ENCODE data around the gene TRIM34.
"Not testable (repeated sequence)": the region's sequence is repeated elsewhere in the genome, so short reads cannot be mapped to it uniquely, and the experiment has no call there.

The TRIM34 gene

DNA sequence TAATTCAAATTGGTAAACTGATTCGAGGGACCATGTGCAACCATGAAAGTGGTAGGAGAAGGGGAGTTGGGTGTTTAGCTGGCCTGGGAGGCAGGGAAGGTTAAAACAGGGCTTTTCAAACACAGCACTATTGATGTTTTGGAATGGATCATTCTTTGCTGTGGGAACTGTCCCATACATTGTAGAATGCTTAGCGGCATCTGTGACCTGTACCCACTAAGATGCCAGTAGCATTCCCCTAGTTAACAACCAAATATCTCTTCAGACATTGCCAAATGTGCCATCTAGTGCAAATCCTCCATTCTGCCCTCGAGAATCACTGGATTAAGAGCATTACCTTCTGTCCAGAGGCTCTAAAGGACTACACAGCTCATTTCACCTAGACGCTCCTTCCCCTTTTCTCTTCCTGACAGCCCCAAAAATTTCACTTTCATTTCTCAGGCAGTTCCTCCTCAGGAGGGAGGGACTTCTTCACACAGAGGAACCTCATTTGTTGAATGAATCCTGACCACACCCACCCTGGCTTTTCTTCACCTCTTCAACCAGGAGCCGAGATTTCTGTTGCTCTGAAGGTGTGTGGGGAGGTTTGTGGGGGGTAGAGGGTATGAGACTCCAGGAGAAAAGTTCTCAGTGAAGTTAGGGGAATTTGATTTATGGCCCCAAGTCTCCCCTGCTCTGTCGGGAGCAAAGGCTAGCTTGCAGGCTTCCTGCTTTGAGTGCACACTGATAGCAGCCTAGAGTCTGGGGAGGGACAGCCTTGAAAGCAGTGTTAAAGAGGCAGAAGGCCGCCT, at the start of gene TRIM34:
Gene TRIM34, plus strand, starts transcription at position 513 of the 791 bp plus-strand sequence. CDS start 7,331 bp downstream, outside the sequence.
- DNase-seq (ENCODE audit: low read depth), result peak; percentile 46

DNA sequence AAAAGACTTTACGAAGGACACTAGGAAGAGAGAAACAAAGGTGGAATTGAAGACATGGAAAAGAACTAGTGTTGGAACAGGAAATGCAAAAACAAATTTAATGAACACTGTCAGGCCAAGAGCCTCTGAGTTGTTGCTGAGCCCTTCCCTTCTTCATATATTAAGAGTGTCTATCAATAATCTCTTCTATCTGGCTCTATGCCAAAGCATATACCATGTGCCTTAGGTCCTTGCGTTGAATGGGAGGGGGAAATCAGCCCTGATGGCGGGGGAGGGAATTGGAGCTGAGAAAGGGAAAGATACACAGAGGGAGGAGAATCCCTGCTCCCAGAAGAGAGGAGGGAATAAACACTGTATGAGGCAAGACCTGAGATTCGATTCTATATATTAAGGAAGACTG, 49.6 kb upstream of the TRIM34 start:
- no peak for DNase-seq (ENCODE audit: low read depth)

DNA sequence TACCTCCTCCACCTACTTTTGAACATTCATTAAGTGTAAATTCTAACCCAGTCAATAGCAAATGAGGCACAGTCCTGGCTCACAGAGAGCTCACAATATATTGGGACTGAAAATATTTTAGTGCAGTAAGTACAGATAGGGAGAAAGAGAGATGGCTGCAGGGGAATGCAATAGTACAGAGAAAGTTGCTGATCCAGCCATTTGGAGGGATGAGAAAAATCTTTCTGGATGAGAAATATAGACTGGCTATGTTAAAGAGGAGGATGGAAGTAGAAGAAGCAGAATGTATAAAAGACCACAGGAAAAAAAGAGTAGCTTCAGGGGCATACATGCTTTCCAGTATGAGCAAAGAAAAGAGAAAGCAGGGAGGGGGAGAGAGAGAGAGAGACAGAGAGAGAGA, 47.7 kb upstream of the TRIM34 start:
- no peak for DNase-seq (ENCODE audit: low read depth)

- no peak for DNase-seq (ENCODE audit: low read depth)
Measured at GRCh38 chr11:5580577-5580976, 44.2 kb upstream of the TRIM34 start, which contains the start of gene OR52B6. OR52B6 (plus strand) TSS chr11:5580877; CDS start chr11:5580877, 0 bp downstream.

GRCh38 chr11:5581014-5581413, 43.8 kb upstream of the TRIM34 start:
- DNase-seq (ENCODE audit: low read depth), result no peak

DNA sequence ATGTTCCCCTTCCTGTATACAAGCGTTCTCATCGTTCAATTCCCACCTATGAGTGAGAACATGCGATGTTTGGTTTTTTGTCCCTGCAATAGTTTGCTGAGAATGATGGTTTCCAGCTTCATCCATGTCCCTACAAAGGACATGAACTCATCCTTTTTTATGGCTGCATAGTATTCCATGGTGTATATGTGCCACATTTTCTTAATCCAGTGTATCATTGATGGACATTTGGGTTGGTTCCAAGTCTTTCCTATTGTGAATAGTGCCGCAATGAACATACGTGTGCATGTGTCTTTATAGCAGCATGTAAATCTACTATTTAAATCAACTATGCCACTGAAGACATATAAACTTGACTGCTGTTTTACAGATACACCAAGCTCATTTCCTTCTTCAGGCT, 40.3 kb upstream of the TRIM34 start:
- DNase-seq (ENCODE audit: low read depth), result not testable (repeated sequence)

GRCh38 chr11:5589906-5590305, 34.9 kb upstream of the TRIM34 start:
- not testable (repeated sequence) for DNase-seq (ENCODE audit: low read depth)

DNA sequence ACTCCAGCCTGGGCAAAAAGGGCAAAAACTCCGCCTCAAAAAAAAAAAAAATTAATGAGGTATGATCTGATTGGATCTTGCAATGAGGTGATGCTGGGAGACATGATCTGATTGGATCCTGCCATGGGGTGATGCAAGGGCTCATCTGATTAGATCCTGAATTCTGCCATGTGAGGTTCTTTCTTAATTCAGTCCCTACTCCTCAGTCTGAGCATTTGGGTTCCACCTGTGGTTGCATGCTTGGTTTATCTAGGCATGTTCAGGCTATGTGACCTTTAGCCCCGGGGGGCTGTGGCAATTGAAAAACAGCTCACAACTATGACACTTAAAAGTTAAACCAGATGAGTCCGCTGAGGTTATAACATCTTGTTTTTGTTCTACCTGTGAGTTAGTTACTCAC, 33.2 kb upstream of the TRIM34 start:
- no peak for DNase-seq (ENCODE audit: low read depth)

DNA sequence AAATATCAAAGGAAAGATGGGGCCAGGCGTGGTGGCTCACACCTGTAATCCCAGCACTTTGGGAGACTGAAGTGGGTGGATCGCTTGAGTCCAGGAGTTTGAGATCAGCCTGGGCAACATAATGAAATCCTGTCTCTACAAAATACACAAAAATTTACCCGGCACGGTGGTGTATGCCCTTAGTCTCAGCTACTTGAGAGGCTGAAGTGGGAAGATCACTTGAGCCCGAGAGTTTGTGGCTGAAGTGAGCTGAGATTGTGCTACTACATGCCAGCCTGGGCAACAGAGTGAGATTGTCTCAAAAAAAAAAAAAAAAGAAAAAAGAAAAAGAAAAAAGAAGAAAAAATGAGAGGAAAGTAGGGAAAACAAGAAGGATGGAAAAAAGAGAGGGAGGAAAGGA, 32.2 kb upstream of the TRIM34 start:
- DNase-seq (ENCODE audit: low read depth), result no peak

- no peak for DNase-seq (ENCODE audit: low read depth)
Measured at GRCh38 chr11:5593146-5593545, 31.7 kb upstream of the TRIM34 start.

DNA sequence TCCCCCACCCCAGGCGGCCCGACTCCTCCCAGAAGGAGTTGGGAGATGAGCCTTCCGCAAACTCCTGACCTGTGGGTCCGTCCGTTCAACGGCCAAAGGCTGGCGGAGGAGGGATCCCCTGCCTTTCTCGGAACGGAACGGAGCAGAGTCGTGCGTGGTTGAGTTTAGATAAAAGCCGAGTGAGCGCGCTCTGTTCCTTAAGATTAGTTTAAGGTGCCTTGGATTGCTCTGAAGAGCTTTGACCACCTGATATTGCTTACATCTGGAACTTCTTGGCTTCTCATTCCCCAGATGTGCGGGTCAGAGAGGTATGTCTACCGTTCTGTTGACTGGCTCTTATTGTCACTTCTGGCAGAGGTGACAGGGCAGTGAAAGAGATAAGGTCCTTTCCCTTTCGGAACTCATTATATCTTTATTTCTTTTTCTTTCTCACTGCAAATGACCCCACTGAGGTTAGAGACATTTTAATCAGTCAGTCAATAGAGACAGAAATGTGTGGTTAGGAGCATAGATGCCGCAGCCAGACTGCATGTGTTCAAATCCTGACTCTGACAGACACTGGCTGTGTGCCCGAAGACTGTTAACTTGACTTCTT, 28.1 kb upstream of the TRIM34 start, which contains the start of gene TRIM6:
Gene TRIM6, plus strand, starts transcription at position 31 of the 595 bp plus-strand sequence. Its CDS starts 261 bp downstream, at position 292.
- DNase-seq (ENCODE audit: low read depth), result peak; percentile 23

DNA sequence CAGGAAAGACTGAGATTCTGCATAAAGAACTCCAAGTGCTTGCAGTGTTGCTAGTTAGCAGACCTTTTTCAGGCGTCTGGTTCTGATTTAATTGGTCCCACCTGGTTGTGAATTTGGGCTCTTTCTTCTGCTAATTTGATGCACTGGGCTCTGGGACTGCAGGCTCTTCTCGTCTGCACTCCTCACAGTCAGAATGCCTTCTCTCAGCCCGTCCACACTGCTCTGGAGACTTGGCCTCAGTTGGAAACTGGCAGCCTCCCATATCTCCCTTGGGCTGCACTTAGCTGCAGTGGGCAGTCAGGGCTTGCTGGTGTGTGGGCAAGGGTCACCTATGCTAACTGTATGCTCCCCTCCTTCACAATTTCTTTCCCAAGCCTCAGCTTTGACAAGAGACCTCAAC, 26.8 kb upstream of the TRIM34 start:
- DNase-seq (ENCODE audit: low read depth), result no peak

DNA sequence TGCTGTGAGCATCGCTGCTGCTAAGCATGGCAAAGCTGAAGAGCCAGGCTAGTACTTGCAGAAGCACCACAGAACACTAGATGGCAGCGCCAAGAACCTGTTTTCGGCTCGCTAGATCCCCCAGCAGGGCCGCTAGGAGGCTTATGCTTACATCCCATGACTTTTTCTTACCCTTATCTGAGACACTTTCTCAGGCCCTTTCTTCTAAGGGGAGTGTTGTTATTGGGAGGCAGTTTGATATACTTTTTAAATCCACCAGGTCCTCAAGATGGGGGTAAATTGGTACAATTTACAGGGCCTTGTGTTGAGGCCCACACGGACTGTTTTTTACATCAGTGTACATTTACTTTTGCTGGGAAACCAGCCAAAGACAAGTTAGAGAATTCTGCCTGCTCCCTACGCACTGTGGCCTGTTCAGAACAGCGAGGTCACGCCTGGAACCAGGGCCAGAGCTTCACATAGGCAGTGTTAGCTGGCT, 24.4 kb upstream of the TRIM34 start:
- DNase-seq (ENCODE audit: low read depth), result peak; percentile 74

GRCh38 chr11:5602791-5603190, 22.0 kb upstream of the TRIM34 start:
- DNase-seq (ENCODE audit: low read depth), result not testable (repeated sequence)

DNA sequence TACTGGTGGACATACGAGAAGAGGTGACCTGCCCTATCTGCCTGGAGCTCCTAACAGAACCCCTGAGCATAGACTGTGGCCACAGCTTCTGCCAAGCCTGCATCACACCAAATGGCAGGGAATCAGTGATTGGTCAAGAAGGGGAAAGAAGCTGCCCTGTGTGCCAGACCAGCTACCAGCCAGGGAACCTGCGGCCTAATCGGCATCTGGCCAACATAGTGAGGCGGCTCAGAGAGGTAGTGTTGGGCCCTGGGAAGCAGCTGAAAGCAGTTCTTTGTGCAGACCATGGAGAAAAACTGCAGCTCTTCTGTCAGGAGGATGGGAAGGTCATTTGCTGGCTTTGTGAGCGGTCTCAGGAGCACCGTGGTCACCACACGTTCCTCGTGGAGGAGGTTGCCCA, 21.5 kb upstream of the TRIM34 start:
- DNase-seq (ENCODE audit: low read depth), result no peak

GRCh38 chr11:5604896-5605295, 19.9 kb upstream of the TRIM34 start:
- no peak for DNase-seq (ENCODE audit: low read depth)

DNA sequence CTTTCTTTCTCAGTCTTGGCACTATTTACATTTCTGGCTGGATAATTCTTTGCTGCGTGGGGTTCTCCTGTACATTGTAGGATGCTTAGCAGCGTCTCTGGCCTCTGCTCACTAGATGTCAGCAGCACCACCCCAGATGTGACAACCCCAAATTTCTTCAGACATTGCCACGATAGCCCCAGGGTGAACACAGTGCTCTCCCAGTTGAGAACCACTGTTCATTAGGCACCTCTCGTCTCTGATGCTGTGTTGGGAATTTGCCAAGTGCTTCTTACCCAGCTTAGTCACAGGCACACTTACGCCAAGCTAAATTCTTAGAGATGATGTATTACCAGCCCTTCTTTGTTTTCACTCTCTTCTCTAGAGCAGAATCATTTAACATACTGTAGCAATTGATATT, 19.0 kb upstream of the TRIM34 start:
- DNase-seq (ENCODE audit: low read depth), result peak; percentile 64

DNA sequence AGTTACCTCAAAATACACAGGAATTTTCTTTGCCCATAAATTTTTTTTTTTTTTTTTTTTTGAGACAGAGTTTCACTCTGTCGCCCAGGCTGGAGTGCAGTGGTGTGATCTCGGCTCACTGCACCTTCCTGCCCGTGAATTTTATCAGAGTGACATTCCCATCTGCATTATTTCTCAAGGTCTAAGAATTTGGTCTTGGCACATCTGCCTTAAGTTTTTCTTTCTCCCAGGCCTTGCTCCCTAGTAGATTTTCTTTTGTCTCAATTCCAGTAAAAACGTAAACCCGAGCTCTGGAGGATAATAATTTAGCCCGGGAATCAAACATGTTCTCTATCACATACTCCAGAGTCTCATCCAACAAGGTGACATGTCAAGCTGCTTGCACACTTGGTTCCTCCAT, 16.0 kb upstream of the TRIM34 start:
- DNase-seq (ENCODE audit: low read depth), result no peak

DNA sequence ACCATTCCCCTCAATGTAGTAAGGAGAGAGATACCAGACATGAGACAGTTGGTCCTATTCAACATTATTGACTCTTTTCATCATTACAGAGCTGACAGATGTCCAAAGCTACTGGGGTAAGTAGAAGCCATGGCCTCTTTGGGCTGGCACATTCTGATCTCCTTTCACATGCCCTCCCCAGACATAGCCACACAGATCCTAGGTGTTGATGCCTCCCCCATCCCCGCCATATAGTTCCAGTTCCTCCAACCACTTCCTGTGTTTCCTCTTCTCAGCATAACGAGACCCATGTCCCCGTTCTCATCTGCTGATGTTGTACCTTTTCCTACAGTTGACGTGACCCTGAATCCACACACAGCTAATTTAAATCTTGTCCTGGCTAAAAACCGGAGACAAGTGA, 14.4 kb upstream of the TRIM34 start:
- no peak for DNase-seq (ENCODE audit: low read depth)

GRCh38 chr11:5611627-5612026, 13.2 kb upstream of the TRIM34 start:
- DNase-seq (ENCODE audit: low read depth), result no peak

- DNase-seq (ENCODE audit: low read depth), result no peak
Measured at GRCh38 chr11:5618807-5619206, 6.0 kb upstream of the TRIM34 start.

- DNase-seq (ENCODE audit: low read depth), result peak; percentile 80
Measured at GRCh38 chr11:5620651-5621521, 3.9 kb upstream of the TRIM34 start.

All from fibroblast of gingiva (primary cell).